Osteoblast (primary cell): Measurements from ENCODE around the gene GSX1. TPM values are rescaled to one million over a fixed set of nuclear protein-coding genes. Genes with fewer than 3 reads are reported as not detected.

ENCODE experiments used
- DNase-seq: peaks from one replicate; pipeline ENCODE4 v3.0.0; 2011; ENCODE audit warnings: low spot score, mixed read lengths; ENCODE audit not compliant: insufficient read length; ENCODE audit errors: missing footprints
- H2AFZ ChIP-seq: 2 replicates; pipeline ENCODE4 v1.6.0; 2011; ENCODE audit warnings: mild to moderate bottlenecking, low read length
- H3K27ac ChIP-seq: 2 replicates; pipeline ENCODE4 v1.5.1; 2011; ENCODE audit warnings: mild to moderate bottlenecking, low read depth, low read length, moderate library complexity
- H3K27me3 ChIP-seq: 2 replicates; pipeline ENCODE4 v1.6.0; 2012; ENCODE audit warnings: mild to moderate bottlenecking, control low read depth, inconsistent platforms, low read length, moderate library complexity; ENCODE audit not compliant: insufficient read depth
- H3K36me3 ChIP-seq: 2 replicates; pipeline ENCODE4 v1.5.1; 2011; ENCODE audit warnings: mild to moderate bottlenecking, low read length, control low read depth, moderate library complexity; ENCODE audit not compliant: insufficient read depth
- H3K4me1 ChIP-seq: 2 replicates; pipeline ENCODE4 v1.5.1; 2011; ENCODE audit warnings: mild to moderate bottlenecking, low read length, control low read depth, moderate library complexity; ENCODE audit not compliant: insufficient read depth
- H3K4me2 ChIP-seq: 2 replicates; pipeline ENCODE4 v1.6.0; 2011; ENCODE audit warnings: mild to moderate bottlenecking, low read length; ENCODE audit not compliant: insufficient read depth
- H3K4me3 ChIP-seq: fragments of 200-600 bp; sonication (generic); 3 replicates; pipeline ENCODE4 v1.5.1; 2012; ENCODE audit warnings: mild to moderate bottlenecking, low read length, inconsistent platforms; ENCODE audit not compliant: insufficient read depth
- H3K79me2 ChIP-seq: 2 replicates; pipeline ENCODE4 v1.6.0; 2012; ENCODE audit warnings: mild to moderate bottlenecking, low read length, control low read depth, inconsistent platforms; ENCODE audit not compliant: insufficient read depth
- H3K9me3 ChIP-seq: 2 replicates; pipeline ENCODE4 v1.5.1; 2011; ENCODE audit warnings: low read depth, low read length, control low read depth
- H4K20me1 ChIP-seq: 2 replicates; pipeline ENCODE4 v1.6.0; 2012; ENCODE audit warnings: mild to moderate bottlenecking, low read length, control low read depth; ENCODE audit not compliant: insufficient read depth
- total RNA-seq: library from RNA; depleted of rRNA; stranded (reverse); fragments of >200 nt; gene quantifications from 2 replicates; pipeline ENCODE4 v1.2.3, GENCODE V29; 2012
- TF ChIP-seq, protein P1 (sequence below): IDR thresholded peaks from 2 replicates; pipeline ENCODE4 v1.5.1; 2011; ENCODE audit warnings: mild to moderate bottlenecking, low read depth, low read length, moderate library complexity; ENCODE audit errors: extremely low read depth

The GSX1 gene
- total RNA-seq, 1 donor: not detected

DNA sequence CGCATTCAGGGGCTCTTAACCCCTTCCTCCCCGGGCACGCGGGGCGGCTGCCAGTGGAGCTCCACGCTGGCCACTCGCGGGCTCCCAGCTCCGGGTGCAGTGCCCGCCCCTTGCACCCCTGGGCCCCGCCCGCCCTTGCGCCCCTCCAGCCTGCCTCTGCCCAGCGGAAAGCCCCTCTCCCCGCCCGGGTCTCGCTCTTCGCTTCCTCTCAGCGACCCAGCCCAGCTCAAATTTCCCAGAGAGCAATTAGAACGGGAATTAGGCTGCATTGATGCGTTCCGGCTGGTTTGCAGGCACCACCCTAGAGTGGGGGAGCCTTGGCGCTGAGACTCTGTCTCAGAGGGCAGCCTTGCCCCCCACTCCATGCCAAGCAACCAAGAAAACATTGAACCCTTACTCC, 1.8 kb upstream of the GSX1 start:
- no peak for DNase-seq
- peak overlapping the region; percentile 20 for H3K4me2 ChIP-seq
- H3K9me3 ChIP-seq: no peaks in the 10 kb centered on the region
- H3K4me3 ChIP-seq: no peak overlapping the region
- H3K4me1 ChIP-seq: no peaks in the 10 kb centered on the region
- H2AFZ ChIP-seq: no peak overlapping the region
- H3K27ac ChIP-seq: no peak overlapping the region
- H3K27me3 ChIP-seq: peaks cover 71% of the 10 kb centered on the region
- H3K36me3 ChIP-seq: no peaks in the 10 kb centered on the region
- no peaks in the 10 kb centered on the region for H3K79me2 ChIP-seq
- H4K20me1 ChIP-seq: no peaks in the 10 kb centered on the region
- TF ChIP-seq, protein P1, sequence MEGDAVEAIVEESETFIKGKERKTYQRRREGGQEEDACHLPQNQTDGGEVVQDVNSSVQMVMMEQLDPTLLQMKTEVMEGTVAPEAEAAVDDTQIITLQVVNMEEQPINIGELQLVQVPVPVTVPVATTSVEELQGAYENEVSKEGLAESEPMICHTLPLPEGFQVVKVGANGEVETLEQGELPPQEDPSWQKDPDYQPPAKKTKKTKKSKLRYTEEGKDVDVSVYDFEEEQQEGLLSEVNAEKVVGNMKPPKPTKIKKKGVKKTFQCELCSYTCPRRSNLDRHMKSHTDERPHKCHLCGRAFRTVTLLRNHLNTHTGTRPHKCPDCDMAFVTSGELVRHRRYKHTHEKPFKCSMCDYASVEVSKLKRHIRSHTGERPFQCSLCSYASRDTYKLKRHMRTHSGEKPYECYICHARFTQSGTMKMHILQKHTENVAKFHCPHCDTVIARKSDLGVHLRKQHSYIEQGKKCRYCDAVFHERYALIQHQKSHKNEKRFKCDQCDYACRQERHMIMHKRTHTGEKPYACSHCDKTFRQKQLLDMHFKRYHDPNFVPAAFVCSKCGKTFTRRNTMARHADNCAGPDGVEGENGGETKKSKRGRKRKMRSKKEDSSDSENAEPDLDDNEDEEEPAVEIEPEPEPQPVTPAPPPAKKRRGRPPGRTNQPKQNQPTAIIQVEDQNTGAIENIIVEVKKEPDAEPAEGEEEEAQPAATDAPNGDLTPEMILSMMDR: no peak

DNA sequence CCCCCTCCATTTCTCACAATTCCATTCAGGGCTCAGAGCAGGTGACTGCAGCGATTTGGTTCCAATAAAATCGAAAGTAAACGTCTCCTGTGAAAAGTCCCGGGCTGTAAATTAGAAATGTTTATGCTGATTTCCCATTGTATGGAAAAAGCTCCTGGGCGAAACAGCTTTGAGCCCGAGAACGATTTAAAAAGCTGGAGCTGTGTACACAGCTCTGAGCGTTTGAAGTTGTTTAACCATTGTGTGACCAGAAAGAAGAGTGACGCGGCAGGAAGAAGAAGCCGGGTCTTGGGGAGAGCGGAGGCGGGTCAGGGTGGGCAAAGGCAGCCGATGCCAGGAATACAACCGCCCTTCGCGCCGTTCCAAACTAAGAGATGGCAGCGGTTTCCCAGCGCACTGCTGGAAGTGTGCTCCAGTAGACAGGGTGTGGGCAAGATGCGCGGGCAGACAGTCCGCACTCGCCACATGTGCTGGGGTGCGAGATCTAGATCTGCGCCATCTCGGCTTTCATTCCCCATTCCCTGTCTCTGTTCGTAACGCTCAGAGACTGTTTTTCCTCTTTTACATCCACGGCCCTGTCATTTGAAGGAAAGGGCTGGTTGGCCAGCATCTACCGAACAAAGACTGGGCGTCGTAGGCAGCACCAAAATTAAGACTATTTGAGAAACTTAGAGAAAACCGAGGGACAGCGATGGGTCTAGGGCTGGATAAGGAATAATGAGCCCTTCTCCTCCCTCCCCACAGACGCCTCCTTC, 960 bp upstream of the GSX1 start:
- H4K20me1 ChIP-seq: no peaks in the 10 kb centered on the region
- peak overlapping the region; percentile 20 for H3K4me2 ChIP-seq
- no peaks in the 10 kb centered on the region for H3K36me3 ChIP-seq
- H3K27ac ChIP-seq: no peak overlapping the region
- H3K79me2 ChIP-seq: no peaks in the 10 kb centered on the region
- H3K9me3 ChIP-seq: no peaks in the 10 kb centered on the region
- peaks cover 79% of the 10 kb centered on the region for H3K27me3 ChIP-seq
- TF ChIP-seq, protein P1: no peak
- H2AFZ ChIP-seq: no peak overlapping the region
- H3K4me1 ChIP-seq: no peaks in the 10 kb centered on the region
- no peak for DNase-seq
- H3K4me3 ChIP-seq: peak overlapping the region; percentile 45

DNA sequence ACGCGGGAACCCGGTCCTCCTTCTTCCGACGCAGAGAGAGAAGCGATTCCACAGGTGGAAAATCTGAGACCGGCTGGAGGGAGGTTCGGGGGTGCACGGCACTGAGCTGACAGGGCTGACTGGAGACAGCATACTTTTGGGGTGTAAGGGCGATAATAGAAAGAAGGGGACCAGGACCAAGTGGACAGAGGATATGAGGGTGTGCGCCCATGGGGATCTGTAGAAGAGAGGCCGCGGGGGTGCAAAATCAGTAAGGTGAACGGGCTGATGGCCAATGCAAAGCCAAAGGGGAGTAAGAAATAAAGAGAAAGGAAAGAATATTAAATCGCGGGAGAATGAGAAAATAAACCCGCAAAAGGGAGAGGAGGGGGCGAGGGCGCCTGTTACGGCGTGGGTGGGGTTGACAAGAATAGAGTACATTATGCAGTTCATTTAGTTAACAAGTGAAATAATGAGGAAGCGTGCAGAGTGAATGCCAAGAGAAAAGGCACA, 336 bp upstream of the GSX1 start:
- Histone ChIP-seq H3K27me3 (peaks cover 85% of the 10 kb centered on the region), H3K27ac (no peak overlapping the region), H3K36me3 (no peaks in the 10 kb centered on the region), H3K79me2 (no peaks in the 10 kb centered on the region), H4K20me1 (no peaks in the 10 kb centered on the region), H2AFZ (no peak overlapping the region), H3K4me3 (no peak overlapping the region), H3K4me2 (no peak overlapping the region), H3K4me1 (no peaks in the 10 kb centered on the region), H3K9me3 (no peaks in the 10 kb centered on the region)
- DNase-seq: no peak
- TF ChIP-seq, protein P1: no peak

DNA sequence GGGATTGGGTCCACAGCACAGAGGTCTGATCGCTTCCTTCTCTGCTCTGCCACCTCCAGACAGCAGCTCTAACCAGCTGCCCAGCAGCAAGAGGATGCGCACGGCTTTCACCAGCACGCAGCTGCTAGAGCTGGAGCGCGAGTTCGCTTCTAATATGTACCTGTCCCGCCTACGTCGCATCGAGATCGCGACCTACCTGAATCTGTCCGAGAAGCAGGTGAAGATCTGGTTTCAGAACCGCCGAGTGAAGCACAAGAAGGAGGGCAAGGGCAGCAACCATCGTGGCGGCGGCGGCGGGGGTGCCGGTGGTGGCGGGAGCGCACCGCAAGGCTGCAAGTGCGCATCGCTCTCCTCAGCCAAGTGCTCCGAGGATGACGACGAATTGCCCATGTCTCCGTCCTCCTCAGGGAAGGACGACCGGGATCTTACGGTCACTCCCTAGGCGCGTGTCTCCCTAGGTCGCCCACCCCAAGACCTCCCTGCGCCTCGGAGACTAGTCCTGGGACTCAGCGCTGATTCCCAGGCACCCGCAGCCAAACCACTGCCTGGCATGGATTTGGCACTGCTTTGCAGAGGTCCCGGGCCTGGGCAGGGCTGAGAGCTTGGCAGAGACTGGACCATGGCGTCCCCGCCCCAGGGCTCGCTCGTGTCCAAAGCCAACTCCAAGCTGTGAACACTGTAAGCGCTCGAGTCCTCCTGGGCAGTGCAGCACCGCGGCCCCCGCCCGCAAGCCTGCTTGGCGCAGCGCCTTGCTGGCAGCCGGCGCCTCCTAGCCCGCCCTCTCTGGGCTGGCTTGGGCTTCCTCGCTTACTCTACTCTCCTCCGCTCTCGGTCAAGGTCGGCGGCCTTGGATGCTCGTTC, 1.5 kb downstream of the GSX1 start:
- DNase-seq: no peak
- H3K27ac ChIP-seq: no peak overlapping the region
- no peak overlapping the region for H3K4me3 ChIP-seq
- TF ChIP-seq, protein P1: no peak
- peaks cover 98% of the 10 kb centered on the region for H3K27me3 ChIP-seq
- H3K36me3 ChIP-seq: no peaks in the 10 kb centered on the region
- no peaks in the 10 kb centered on the region for H3K79me2 ChIP-seq
- no peaks in the 10 kb centered on the region for H3K9me3 ChIP-seq
- no peaks in the 10 kb centered on the region for H3K4me1 ChIP-seq
- H2AFZ ChIP-seq: no peak overlapping the region
- H3K4me2 ChIP-seq: no peak overlapping the region
- H4K20me1 ChIP-seq: no peaks in the 10 kb centered on the region
